ENCODE results near the gene KDM6A.
"Not testable (repeated sequence)": the region's sequence is repeated elsewhere in the genome, so short reads cannot be mapped to it uniquely, and the experiment has no call there.

KDM6A gene

DNA sequence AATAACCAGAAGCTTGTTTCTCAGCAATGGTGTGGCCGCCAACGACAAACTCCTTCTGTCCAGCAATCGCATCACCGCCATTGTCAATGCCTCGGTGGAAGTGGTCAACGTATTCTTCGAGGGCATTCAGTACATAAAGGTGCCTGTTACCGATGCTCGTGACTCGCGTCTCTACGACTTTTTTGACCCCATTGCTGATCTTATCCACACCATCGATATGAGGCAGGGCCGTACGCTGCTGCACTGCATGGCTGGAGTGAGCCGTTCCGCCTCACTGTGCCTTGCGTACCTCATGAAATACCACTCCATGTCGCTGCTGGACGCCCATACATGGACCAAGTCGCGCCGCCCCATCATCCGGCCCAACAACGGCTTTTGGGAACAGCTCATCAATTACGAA is 28.8 kb upstream of the KDM6A start:
- no peak overlapping the region for H3K4me3 ChIP-seq (ENCODE audit: low read depth, low read length)
- no peak for TF ChIP-seq CTCF (IDR thresholded peaks at IDR 0.05; ENCODE audit: low read depth, low read length, missing control alignments)
- DNase-seq (ENCODE audit: low read depth): no peak

- not testable (repeated sequence) for DNase-seq (ENCODE audit: low read depth)
These were observed 22.1 kb upstream of the KDM6A start for GRCh38 chrX:44850891-44851290.

GRCh38 chrX:44871114-44871645 is 1.8 kb upstream of the KDM6A start:
- TF ChIP-seq CTCF (IDR thresholded peaks at IDR 0.05; ENCODE audit: low read depth, low read length, missing control alignments): no peak
- peak overlapping the region; percentile 79; the same call in 1 of the 2 replicates for H3K4me3 ChIP-seq (ENCODE audit: low read depth, low read length)
- DNase-seq (ENCODE audit: low read depth): no peak

More at GRCh38 chrX:44850891-44851290, 22.1 kb upstream of the KDM6A start:
- H3K4me3 ChIP-seq (ENCODE audit: low read depth, low read length): not testable (repeated sequence)

DNA sequence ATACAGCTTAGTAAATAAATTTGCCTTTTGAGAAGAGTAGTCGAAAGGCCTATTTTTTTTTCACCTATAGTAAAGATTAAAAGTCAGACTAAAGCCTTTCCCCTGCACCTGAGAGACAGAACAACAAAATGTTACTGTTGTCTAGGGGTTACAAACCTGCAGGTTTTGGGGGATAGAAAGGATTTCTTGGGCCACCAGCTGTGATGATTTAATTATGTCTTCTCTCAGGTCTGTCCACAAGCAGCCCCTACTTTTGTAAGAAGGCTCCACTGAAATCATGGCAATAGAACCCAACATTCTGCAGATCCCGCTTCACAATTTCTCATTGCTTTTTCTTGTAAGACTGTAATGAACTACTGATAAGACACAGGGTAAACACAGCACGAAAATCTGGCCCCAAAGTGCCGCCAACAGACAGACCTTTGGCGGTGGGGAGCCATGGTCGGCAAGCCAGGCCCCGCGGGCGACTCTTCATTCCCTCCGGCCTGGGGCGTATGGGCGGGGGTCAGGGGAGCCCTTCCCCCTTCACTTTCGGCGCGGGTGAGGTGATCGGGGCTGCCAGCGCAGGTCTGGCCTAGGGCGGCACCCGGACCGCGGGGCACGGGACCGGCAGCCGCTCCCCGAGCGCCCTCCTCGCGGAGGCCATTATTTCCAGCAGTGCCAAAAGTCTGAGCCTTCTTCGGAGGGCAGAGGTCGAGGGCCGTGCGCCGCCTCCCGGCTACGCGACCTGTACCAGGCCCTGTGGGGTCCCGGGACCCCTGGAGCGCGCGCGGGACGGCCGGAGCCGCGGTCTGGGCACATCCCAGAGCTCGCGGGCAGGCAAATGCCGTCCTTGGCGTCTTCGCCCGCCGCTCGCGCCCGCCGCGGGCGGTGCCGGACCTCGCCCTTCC is 812 bp upstream of the KDM6A start:
- TF ChIP-seq CTCF (IDR thresholded peaks at IDR 0.05; ENCODE audit: low read depth, low read length, missing control alignments): no peak
- peak overlapping the region; percentile 79 for H3K4me3 ChIP-seq (ENCODE audit: low read depth, low read length)
- no peak for DNase-seq (ENCODE audit: low read depth)

GRCh38 chrX:44873415-44874276 is 658 bp downstream of the KDM6A start:
- no peak for DNase-seq (ENCODE audit: low read depth)
- H3K4me3 ChIP-seq (ENCODE audit: low read depth, low read length): peak overlapping the region; percentile 85
- TF ChIP-seq CTCF (IDR thresholded peaks at IDR 0.05; ENCODE audit: low read depth, low read length, missing control alignments): no peak

DNA sequence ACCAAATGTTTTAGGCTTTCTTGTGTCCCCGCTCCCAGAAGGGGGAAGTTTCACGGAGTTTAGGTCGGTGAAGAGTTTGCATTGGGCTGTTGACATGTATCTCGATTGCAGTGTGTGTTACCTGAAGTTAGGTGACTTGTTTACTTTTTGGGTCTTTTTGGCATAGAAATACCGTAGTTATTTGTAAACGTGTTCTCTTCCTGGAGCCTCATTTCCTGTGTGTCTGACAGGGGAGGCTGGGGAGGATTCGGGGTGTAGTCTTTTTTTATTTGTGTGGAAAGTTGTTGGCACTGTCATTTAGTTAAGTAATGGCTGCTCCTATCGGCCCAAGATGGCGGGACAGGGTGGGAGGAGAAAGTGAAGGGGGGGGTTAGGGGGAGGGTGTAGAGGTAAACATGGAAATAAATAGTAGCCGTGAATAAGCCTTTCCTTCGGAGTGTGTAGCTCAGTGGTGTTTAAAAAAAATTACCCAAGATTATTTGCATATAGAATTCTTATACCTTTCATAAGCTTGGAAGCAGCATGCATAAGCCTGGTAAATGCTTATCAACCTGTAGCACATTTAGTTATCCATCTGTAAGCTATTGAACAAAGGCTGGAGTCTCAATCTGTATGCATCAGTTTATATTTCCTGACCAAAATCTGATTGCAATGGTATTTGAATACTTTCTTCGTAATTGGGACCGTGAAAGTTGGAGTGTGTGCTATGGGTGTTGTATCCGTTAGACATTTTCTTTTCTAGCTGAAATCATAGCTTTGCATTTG is 1.6 kb downstream of the KDM6A start:
- no peak for DNase-seq (ENCODE audit: low read depth)
- no peak for TF ChIP-seq CTCF (IDR thresholded peaks at IDR 0.05; ENCODE audit: low read depth, low read length, missing control alignments)
- peak overlapping the region; percentile 85 for H3K4me3 ChIP-seq (ENCODE audit: low read depth, low read length)

All from GM12864 (cell line).